A673 (cell line): ENCODE measurements around the gene BCKDHA. TPM values are rescaled to one million over a fixed set of nuclear protein-coding genes. Genes with fewer than 3 reads are reported as not detected.

Experiments
- BruUV-seq: library from RNA; stranded (reverse); fragments of 400-500 nt; replicated peaks from 2 replicates; lab custom pipeline; 2021; lab: Mats Ljungman, UMichigan
- CTCF ChIA-PET: fragments of 300-600 bp; sonication (Branson Sonifier 250); formaldehyde crosslinking; loops from one replicate; lab custom pipeline; 2022; ENCODE audit warnings: antibody characterized with exemption; lab: Charles Lee
- POLR2A ChIA-PET: fragments of 300-600 bp; sonication (Branson Sonifier 250); formaldehyde crosslinking; loops from one replicate; lab custom pipeline; 2022; ENCODE audit warnings: antibody characterized with exemption; ENCODE audit not compliant: low non-redundant PET; lab: Charles Lee
- DNase-seq: peaks from one replicate; pipeline ENCODE4 v3.0.0-alpha.2; 2015; ENCODE audit warnings: low spot score
- H3K27ac ChIP-seq: fragments of 200-600 bp; sonication (generic); 2 replicates; pipeline ENCODE4 v1.5.1; 2016; ENCODE audit warnings: mixed run types, low read depth, mild to moderate bottlenecking, mixed read lengths, antibody characterized with exemption, low read length; ENCODE audit not compliant: poor library complexity, severe bottlenecking
- H3K27me3 ChIP-seq: fragments of 200-600 bp; sonication (generic); replicated peaks from 2 replicates; pipeline ENCODE4 v1.6.1; 2017; ENCODE audit warnings: mixed run types, low read depth, mild to moderate bottlenecking, mixed read lengths, antibody characterized with exemption, low read length; ENCODE audit not compliant: insufficient read depth, poor library complexity
- H3K36me3 ChIP-seq: fragments of 200-600 bp; sonication (generic); 2 replicates; pipeline ENCODE4 v1.6.1; 2016; ENCODE audit warnings: mixed run types, mild to moderate bottlenecking, mixed read lengths, antibody characterized with exemption, low read length; ENCODE audit not compliant: insufficient read depth, poor library complexity, severe bottlenecking
- H3K4me1 ChIP-seq: fragments of 200-600 bp; sonication (generic); 2 replicates; pipeline ENCODE4 v1.6.1; 2017; ENCODE audit warnings: mixed run types, mild to moderate bottlenecking, mixed read lengths, antibody characterized with exemption, low read length; ENCODE audit not compliant: insufficient read depth, poor library complexity, severe bottlenecking
- H3K4me3 ChIP-seq: fragments of 200-600 bp; sonication (generic); 2 replicates; pipeline ENCODE4 v1.5.1; 2016; ENCODE audit warnings: low read depth, mixed run types, mild to moderate bottlenecking, mixed read lengths, low read length; ENCODE audit not compliant: poor library complexity, severe bottlenecking
- H3K9me3 ChIP-seq: fragments of 200-600 bp; sonication (generic); 2 replicates; pipeline ENCODE4 v1.6.1; 2016; ENCODE audit warnings: mixed run types, low read depth, mild to moderate bottlenecking, mixed read lengths, antibody characterized with exemption, low read length; ENCODE audit not compliant: poor library complexity, severe bottlenecking
- CTCF ChIP-seq: fragments of 300-800, 200-600 bp; sonication (generic); conservative IDR thresholded peaks from 2 replicates; pipeline ENCODE4 v1.5.1; 2017; ENCODE audit warnings: low read depth, mild to moderate bottlenecking, antibody characterized with exemption, low read length, moderate library complexity, mixed read lengths
- EZH2 ChIP-seq: fragments of 200-600 bp; sonication (generic); IDR thresholded peaks from 2 replicates; pipeline ENCODE4 v1.6.1; 2017; ENCODE audit warnings: borderline replicate concordance, low read depth, mild to moderate bottlenecking, mixed read lengths, antibody characterized with exemption, low read length; ENCODE audit not compliant: poor library complexity, severe bottlenecking
- intact Hi-C: fragments of 100-400 bp; cut with micrococcal nuclease; formaldehyde crosslinking; loops from one replicate; pipeline ENCODE4 v1.10.0; 2022; ENCODE audit not compliant: unreplicated experiment
- total RNA-seq: library from RNA; stranded (reverse); gene quantifications from 2 replicates; pipeline ENCODE4 v1.2.3, GENCODE V29; 2021

The BCKDHA gene
- total RNA-seq, 1 experiment from 2014 or later: 14.7 TPM

- POLR2A ChIA-PET: no interaction called here
- TF ChIP-seq EZH2: no peak
- TF ChIP-seq CTCF: no peak
- Histone ChIP-seq H3K27me3 (no peaks in the 10 kb centered on the region), H3K4me1 (no peaks in the 10 kb centered on the region), H3K27ac (no peak overlapping the region), H3K9me3 (no peaks in the 10 kb centered on the region), H3K4me3 (no peak overlapping the region), H3K36me3 (peaks cover 2% of the 10 kb centered on the region)
- BruUV-seq: no TSS peak
- intact Hi-C loops: no loop called here
- no peak for DNase-seq
- CTCF ChIA-PET: no interaction called here
Measured at GRCh38 chr19:41414461-41414860, 16.8 kb downstream of the BCKDHA start.

DNA sequence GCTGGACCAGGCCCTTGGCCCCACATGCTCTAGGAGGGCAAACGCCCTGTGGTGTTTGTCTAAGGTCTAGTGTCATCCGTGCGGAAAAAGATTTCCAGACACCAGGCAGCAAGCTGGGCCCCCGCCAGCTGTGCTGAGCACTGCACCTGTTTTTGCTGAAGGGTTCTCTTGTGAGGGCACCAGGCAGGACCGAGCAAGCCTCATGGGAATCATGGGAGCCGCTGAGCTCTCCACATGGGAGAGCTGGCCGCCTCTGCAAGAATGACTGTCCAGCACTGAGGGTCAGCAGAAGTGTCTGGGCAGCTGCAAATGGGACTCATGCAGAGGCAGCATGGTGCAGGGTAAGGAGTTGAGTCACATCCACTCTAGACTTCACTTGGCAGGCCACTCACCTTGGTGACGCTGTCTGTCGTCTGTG, 17.5 kb downstream of the BCKDHA start:
- DNase-seq: no peak
- Histone ChIP-seq H3K9me3 (no peaks in the 10 kb centered on the region), H3K27me3 (no peaks in the 10 kb centered on the region), H3K27ac (no peak overlapping the region), H3K36me3 (peaks cover 7% of the 10 kb centered on the region), H3K4me1 (no peaks in the 10 kb centered on the region), H3K4me3 (no peak overlapping the region)
- intact Hi-C loops: no loop called here
- ChIA-PET CTCF (no interaction called here), POLR2A (no interaction called here)
- no peak for TF ChIP-seq EZH2
- TF ChIP-seq CTCF: no peak
- BruUV-seq: no TSS peak

DNA sequence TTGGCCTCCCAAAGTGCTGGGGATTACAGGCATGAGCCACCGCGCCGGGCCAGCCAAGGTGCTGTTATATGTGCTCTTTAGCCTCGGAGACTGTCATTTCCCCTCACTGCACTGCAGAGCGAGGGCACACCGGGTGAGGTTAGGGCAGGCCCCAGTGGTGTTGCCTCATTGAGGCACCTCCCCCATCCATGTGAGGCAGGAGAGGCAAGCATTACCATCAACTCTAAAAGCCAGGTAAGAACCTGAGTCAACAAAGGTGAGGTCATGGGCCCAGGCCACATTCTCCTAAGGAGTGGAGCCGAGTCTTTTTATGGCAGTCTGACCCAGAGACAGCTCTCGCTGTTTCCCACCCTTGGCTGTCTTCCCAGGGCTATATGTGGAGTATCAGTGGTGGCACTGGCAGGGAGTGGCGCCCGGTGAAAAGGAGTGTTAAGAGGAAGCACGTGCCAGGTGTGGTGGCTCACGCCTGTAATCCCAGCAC, 18.6 kb downstream of the BCKDHA start:
- POLR2A ChIA-PET: no interaction called here
- CTCF ChIA-PET: no interaction called here

More for the DNA sequence above, 18.6 kb downstream of the BCKDHA start:
- Histone ChIP-seq H3K27ac (no peak overlapping the region), H3K4me3 (no peak overlapping the region), H3K27me3 (no peaks in the 10 kb centered on the region), H3K4me1 (no peaks in the 10 kb centered on the region), H3K36me3 (peaks cover 8% of the 10 kb centered on the region), H3K9me3 (no peaks in the 10 kb centered on the region)
- DNase-seq: no peak
- no TSS peak for BruUV-seq
- intact Hi-C loops: no loop called here
- TF ChIP-seq EZH2 (no peak), CTCF (no peak)
